Measurements from ENCODE around the gene RNPC3. TPM values are rescaled to one million over a fixed set of nuclear protein-coding genes. Genes with fewer than 3 reads are reported as not detected.

RNPC3 gene
- total RNA-seq, 4 donors from 2014 or later: 64.9 to 92.7 (median 80.6) TPM

- no peaks in the 10 kb centered on the region for H3K9me3 ChIP-seq
- no peaks in the 10 kb centered on the region for H3K36me3 ChIP-seq
- TF ChIP-seq POLR2A (IDR thresholded peaks at IDR 0.05): no peak
- TF ChIP-seq CTCF (IDR thresholded peaks at IDR 0.05): no peak
- H3K27ac ChIP-seq: no peak overlapping the region
- peaks cover 15 to 22% of the 10 kb centered on the region in 2 donors for H3K4me1 ChIP-seq
- no peak for DNase-seq
- H3K4me3 ChIP-seq (replicated peaks in 1 of 3): no peak overlapping the region
- intact Hi-C loops (cut with DNase I): no loop called here
- 22 to 29% methylated on average over 6 of the region's 34 CpGs for WGBS, 2 donors
- no peaks in the 10 kb centered on the region for H3K27me3 ChIP-seq
These were observed 339 bp upstream of the RNPC3 start for GRCh38 chr1:103525114-103525606.

GRCh38 chr1:103527331-103527730 lies 1.8 kb downstream of the RNPC3 start:
- Histone ChIP-seq H3K27me3 (no peaks in the 10 kb centered on the region), H3K4me3 (replicated peaks in 1 of 3) (peak overlapping the region in 1 of 3 donors; percentile 84), H3K27ac (no peak overlapping the region), H3K36me3 (no peaks in the 10 kb centered on the region), H3K9me3 (no peaks in the 10 kb centered on the region), H3K4me1 (peaks cover 15 to 22% of the 10 kb centered on the region in 2 donors)
- no peak for TF ChIP-seq CTCF (IDR thresholded peaks at IDR 0.05)
- TF ChIP-seq POLR2A (IDR thresholded peaks at IDR 0.05): no peak
- no peak for DNase-seq
- WGBS, 2 donors: 65 to 67% methylated on average over 2 of the region's 2 CpGs
- intact Hi-C loops (cut with DNase I): no loop called here

- Histone ChIP-seq H3K4me1 (peaks cover 15 to 22% of the 10 kb centered on the region in 2 donors), H3K9me3 (no peaks in the 10 kb centered on the region), H3K36me3 (no peaks in the 10 kb centered on the region), H3K27ac (no peak overlapping the region), H3K27me3 (no peaks in the 10 kb centered on the region), H3K4me3 (replicated peaks in 1 of 3) (no peak overlapping the region)
- WGBS, 2 donors: 82 to 86% methylated on average over 8 of the region's 8 CpGs
- no peak for DNase-seq
- TF ChIP-seq CTCF (IDR thresholded peaks at IDR 0.05) (no peak), POLR2A (IDR thresholded peaks at IDR 0.05) (no peak)
- intact Hi-C loops (cut with DNase I): no loop called here
These were observed 4.2 kb downstream of the RNPC3 start for GRCh38 chr1:103529746-103530145.

- H3K4me3 ChIP-seq (replicated peaks in 1 of 3): no peak overlapping the region
- H3K4me1 ChIP-seq: no peaks in the 10 kb centered on the region
- no peaks in the 10 kb centered on the region for H3K27me3 ChIP-seq
- TF ChIP-seq CTCF (IDR thresholded peaks at IDR 0.05) (no peak), POLR2A (IDR thresholded peaks at IDR 0.05) (no peak)
- 50 to 63% methylated on average over 2 of the region's 2 CpGs for WGBS, 2 donors
- H3K9me3 ChIP-seq: no peaks in the 10 kb centered on the region
- DNase-seq: no peak
- intact Hi-C loops (cut with DNase I): no loop called here
- H3K36me3 ChIP-seq: peaks cover 45 to 51% of the 10 kb centered on the region in 2 donors
- H3K27ac ChIP-seq: no peak overlapping the region
These were observed 12.7 kb downstream of the RNPC3 start for GRCh38 chr1:103538226-103538625.

GRCh38 chr1:103541431-103541830 lies 15.9 kb downstream of the RNPC3 start:
- peaks cover 48 to 60% of the 10 kb centered on the region in 2 donors for H3K36me3 ChIP-seq
- WGBS, 2 donors: 92% methylated on average over 3 of the region's 3 CpGs
- intact Hi-C loops (cut with DNase I): no loop called here

More at GRCh38 chr1:103541431-103541830, 15.9 kb downstream of the RNPC3 start:
- H3K4me1 ChIP-seq: no peaks in the 10 kb centered on the region
- TF ChIP-seq POLR2A (IDR thresholded peaks at IDR 0.05): no peak
- no peak for TF ChIP-seq CTCF (IDR thresholded peaks at IDR 0.05)
- no peak overlapping the region for H3K4me3 ChIP-seq (replicated peaks in 1 of 3)
- no peaks in the 10 kb centered on the region for H3K9me3 ChIP-seq
- H3K27ac ChIP-seq: no peak overlapping the region
- no peak for DNase-seq
- no peaks in the 10 kb centered on the region for H3K27me3 ChIP-seq

Data from thyroid gland (tissue), 4 donors.